ENCODE measurements around the gene DPP6.

DNA sequence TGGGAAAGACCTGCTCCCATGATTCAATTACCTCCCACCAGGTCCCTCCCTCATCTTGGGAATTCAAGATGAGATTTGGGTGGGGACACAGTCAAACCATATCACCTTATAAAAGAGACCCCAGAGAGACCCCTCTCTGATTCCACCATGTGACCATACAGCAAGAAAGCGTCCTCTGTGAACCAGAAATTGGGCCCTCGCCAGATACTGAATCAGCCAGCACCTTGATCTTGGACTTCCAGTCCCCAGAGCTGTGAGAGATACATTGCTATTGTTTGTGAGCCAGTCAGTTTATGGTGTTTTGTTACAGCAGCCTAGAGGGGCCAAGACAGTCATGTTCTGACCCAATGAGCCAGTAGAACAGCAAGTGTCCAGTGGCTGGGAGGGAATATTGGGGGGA, 718.2 kb downstream of the DPP6 start:
- TF ChIP-seq CTCF (conservative IDR thresholded peaks at IDR 0.05; ENCODE audit: low read depth, low read length) (no peak), EZH2 (IDR thresholded peaks at IDR 0.05; ENCODE audit: borderline replicate concordance, low read depth, low read length, poor library complexity, severe bottlenecking) (no peak)

Measured in A673 (cell line).